GM19468 (cell line): ENCODE measurements around the gene RNF215.

Source experiments
- ATAC-seq: cut with Tn5 transposase; IDR thresholded peaks from one replicate; pipeline ENCODE4 v1.9.1; 2021; ENCODE audit warnings: mild to moderate bottlenecking, moderate library complexity, moderate number of reproducible peaks; ENCODE audit not compliant: unreplicated experiment; ENCODE audit errors: extremely low read depth

RNF215 gene

GRCh38 chr22:30336752-30337460 lies 50.3 kb downstream of the RNF215 start:
- no peak for ATAC-seq

- no peak for ATAC-seq
These were observed 52.0 kb downstream of the RNF215 start for GRCh38 chr22:30335236-30335635.

GRCh38 chr22:30334646-30335045 lies 52.6 kb downstream of the RNF215 start:
- no peak for ATAC-seq

- no peak for ATAC-seq
These were observed 53.5 kb downstream of the RNF215 start for GRCh38 chr22:30333707-30334087.

GRCh38 chr22:30332994-30333706 lies 54.1 kb downstream of the RNF215 start:
- no peak for ATAC-seq

GRCh38 chr22:30332551-30332950 lies 54.7 kb downstream of the RNF215 start:
- no peak for ATAC-seq
